ENCODE measurements around the gene CCDC12.

Gene CCDC12

DNA sequence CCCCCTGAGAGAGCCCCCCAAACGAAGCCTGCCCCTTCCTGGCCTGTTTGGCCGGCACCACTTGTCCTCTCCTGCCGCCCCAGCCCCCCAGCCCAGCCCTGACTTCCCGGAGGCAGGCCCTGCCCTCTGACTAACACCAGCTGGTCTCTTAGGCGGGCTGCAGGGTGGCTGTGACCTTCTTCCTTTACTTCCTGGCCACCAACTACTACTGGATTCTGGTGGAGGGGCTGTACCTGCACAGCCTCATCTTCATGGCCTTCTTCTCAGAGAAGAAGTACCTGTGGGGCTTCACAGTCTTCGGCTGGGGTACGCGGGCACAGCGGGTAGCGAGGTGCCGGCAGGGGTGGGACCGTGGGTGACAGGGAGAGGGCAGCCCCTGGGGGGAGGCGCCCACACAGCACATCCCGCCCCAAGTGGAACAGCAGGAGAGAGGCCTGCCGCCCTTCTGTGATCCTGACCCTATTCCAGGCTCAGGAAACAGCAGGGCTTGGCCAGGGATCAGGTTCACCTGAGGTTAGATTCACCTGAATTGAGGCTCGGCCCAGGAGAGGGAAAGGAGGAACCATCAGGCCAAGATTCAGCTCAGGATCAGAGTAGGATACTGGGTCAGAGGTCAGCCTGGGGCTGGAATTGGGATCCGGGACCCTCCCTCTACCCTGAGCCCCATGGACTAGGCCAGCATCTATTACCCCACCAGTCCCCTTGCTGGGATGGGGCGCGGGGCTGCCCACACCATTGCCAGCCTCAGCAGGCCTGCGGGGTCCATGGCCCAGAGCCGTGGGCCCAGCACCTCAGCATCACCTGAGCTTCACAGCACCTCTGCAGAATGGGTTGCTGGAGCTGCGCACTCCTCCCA lies 77.2 kb downstream of the CCDC12 start:
- Histone ChIP-seq H3K9ac (ENCODE audit: low read depth, low read length) (no peak overlapping the region), H4K20me1 (ENCODE audit: insufficient read depth, low read length) (no peaks in the 10 kb centered on the region; the same call in none of the 2 replicates), H3K27ac (ENCODE audit: low read length) (no peak overlapping the region), H3K27me3 (ENCODE audit: insufficient read depth, low read length, poor library complexity) (no peaks in the 10 kb centered on the region), H3K4me2 (ENCODE audit: insufficient read depth, low read length) (no peak overlapping the region), H3K36me3 (ENCODE audit: insufficient read depth, low read length) (no peaks in the 10 kb centered on the region), H2AFZ (ENCODE audit: low read depth, low read length) (no peak overlapping the region), H3K79me2 (ENCODE audit: insufficient read depth, low read length) (no peaks in the 10 kb centered on the region), H3K9me3 (ENCODE audit: insufficient read depth, low read length, severe bottlenecking) (no peaks in the 10 kb centered on the region), H3K4me1 (ENCODE audit: insufficient read depth, low read length) (no peaks in the 10 kb centered on the region), H3K4me3 (ENCODE audit: low read depth in 1 of 2, low read length in 2 of 2) (no peak overlapping the region)
- ATAC-seq (ENCODE audit: insufficient read depth, low read depth) (no peak), DNase-seq (no peak)
- TF ChIP-seq, protein P1, sequence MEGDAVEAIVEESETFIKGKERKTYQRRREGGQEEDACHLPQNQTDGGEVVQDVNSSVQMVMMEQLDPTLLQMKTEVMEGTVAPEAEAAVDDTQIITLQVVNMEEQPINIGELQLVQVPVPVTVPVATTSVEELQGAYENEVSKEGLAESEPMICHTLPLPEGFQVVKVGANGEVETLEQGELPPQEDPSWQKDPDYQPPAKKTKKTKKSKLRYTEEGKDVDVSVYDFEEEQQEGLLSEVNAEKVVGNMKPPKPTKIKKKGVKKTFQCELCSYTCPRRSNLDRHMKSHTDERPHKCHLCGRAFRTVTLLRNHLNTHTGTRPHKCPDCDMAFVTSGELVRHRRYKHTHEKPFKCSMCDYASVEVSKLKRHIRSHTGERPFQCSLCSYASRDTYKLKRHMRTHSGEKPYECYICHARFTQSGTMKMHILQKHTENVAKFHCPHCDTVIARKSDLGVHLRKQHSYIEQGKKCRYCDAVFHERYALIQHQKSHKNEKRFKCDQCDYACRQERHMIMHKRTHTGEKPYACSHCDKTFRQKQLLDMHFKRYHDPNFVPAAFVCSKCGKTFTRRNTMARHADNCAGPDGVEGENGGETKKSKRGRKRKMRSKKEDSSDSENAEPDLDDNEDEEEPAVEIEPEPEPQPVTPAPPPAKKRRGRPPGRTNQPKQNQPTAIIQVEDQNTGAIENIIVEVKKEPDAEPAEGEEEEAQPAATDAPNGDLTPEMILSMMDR (IDR thresholded peaks at IDR 0.05; ENCODE audit: borderline replicate concordance, extremely low read depth, low read length, poor library complexity, severe bottlenecking) = no peak
- TF ChIP-seq EZH2 (IDR thresholded peaks at IDR 0.05; ENCODE audit: borderline replicate concordance, low read depth, low read length, severe bottlenecking) = no peak

GRCh38 chr3:46898321-46899150 lies 78.0 kb downstream of the CCDC12 start:
- H3K79me2 ChIP-seq (ENCODE audit: insufficient read depth, low read length) = no peaks in the 10 kb centered on the region
- no peak overlapping the region for H3K4me2 ChIP-seq (ENCODE audit: insufficient read depth, low read length)
- no peak overlapping the region for H2AFZ ChIP-seq (ENCODE audit: low read depth, low read length)
- no peaks in the 10 kb centered on the region for H3K36me3 ChIP-seq (ENCODE audit: insufficient read depth, low read length)
- DNase-seq (no peak), ATAC-seq (ENCODE audit: insufficient read depth, low read depth) (no peak)
- H3K27me3 ChIP-seq (ENCODE audit: insufficient read depth, low read length, poor library complexity) = no peaks in the 10 kb centered on the region
- TF ChIP-seq, protein P1 (IDR thresholded peaks at IDR 0.05; ENCODE audit: borderline replicate concordance, extremely low read depth, low read length, poor library complexity, severe bottlenecking) = no peak
- TF ChIP-seq EZH2 (IDR thresholded peaks at IDR 0.05; ENCODE audit: borderline replicate concordance, low read depth, low read length, severe bottlenecking) = no peak
- H3K9ac ChIP-seq (ENCODE audit: low read depth, low read length) = no peak overlapping the region
- no peak overlapping the region for H3K27ac ChIP-seq (ENCODE audit: low read length)
- H3K4me3 ChIP-seq (ENCODE audit: low read depth in 1 of 2, low read length in 2 of 2) = no peak overlapping the region
- no peaks in the 10 kb centered on the region; the same call in 1 of the 2 replicates for H4K20me1 ChIP-seq (ENCODE audit: insufficient read depth, low read length)
- H3K9me3 ChIP-seq (ENCODE audit: insufficient read depth, low read length, severe bottlenecking) = no peaks in the 10 kb centered on the region
- H3K4me1 ChIP-seq (ENCODE audit: insufficient read depth, low read length) = no peaks in the 10 kb centered on the region

GRCh38 chr3:46897829-46898320 lies 78.7 kb downstream of the CCDC12 start:
- no peaks in the 10 kb centered on the region for H3K79me2 ChIP-seq (ENCODE audit: insufficient read depth, low read length)
- H3K9ac ChIP-seq (ENCODE audit: low read depth, low read length) = no peak overlapping the region
- no peak for ATAC-seq (ENCODE audit: insufficient read depth, low read depth)
- TF ChIP-seq EZH2 (IDR thresholded peaks at IDR 0.05; ENCODE audit: borderline replicate concordance, low read depth, low read length, severe bottlenecking) = no peak
- TF ChIP-seq, protein P1 (IDR thresholded peaks at IDR 0.05; ENCODE audit: borderline replicate concordance, extremely low read depth, low read length, poor library complexity, severe bottlenecking) = no peak
- H3K27ac ChIP-seq (ENCODE audit: low read length) = no peak overlapping the region
- H3K9me3 ChIP-seq (ENCODE audit: insufficient read depth, low read length, severe bottlenecking) = no peaks in the 10 kb centered on the region
- no peaks in the 10 kb centered on the region; the same call in 1 of the 2 replicates for H4K20me1 ChIP-seq (ENCODE audit: insufficient read depth, low read length)
- DNase-seq = no peak
- no peak overlapping the region for H3K4me3 ChIP-seq (ENCODE audit: low read depth in 1 of 2, low read length in 2 of 2)
- no peaks in the 10 kb centered on the region for H3K36me3 ChIP-seq (ENCODE audit: insufficient read depth, low read length)
- no peak overlapping the region for H2AFZ ChIP-seq (ENCODE audit: low read depth, low read length)
- H3K4me2 ChIP-seq (ENCODE audit: insufficient read depth, low read length) = no peak overlapping the region
- H3K27me3 ChIP-seq (ENCODE audit: insufficient read depth, low read length, poor library complexity) = peaks cover 6% of the 10 kb centered on the region
- peaks cover under 1% of the 10 kb centered on the region; the same call in 1 of the 2 replicates for H3K4me1 ChIP-seq (ENCODE audit: insufficient read depth, low read length)

Measured in DND-41 (cell line).